ENCODE data around the gene SRP72.

- TF ChIP-seq, protein P1, sequence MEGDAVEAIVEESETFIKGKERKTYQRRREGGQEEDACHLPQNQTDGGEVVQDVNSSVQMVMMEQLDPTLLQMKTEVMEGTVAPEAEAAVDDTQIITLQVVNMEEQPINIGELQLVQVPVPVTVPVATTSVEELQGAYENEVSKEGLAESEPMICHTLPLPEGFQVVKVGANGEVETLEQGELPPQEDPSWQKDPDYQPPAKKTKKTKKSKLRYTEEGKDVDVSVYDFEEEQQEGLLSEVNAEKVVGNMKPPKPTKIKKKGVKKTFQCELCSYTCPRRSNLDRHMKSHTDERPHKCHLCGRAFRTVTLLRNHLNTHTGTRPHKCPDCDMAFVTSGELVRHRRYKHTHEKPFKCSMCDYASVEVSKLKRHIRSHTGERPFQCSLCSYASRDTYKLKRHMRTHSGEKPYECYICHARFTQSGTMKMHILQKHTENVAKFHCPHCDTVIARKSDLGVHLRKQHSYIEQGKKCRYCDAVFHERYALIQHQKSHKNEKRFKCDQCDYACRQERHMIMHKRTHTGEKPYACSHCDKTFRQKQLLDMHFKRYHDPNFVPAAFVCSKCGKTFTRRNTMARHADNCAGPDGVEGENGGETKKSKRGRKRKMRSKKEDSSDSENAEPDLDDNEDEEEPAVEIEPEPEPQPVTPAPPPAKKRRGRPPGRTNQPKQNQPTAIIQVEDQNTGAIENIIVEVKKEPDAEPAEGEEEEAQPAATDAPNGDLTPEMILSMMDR (IDR thresholded peaks at IDR 0.05) = no peak
- no peak for TF ChIP-seq POLR2A (IDR thresholded peaks at IDR 0.05)
These were observed 28.8 kb downstream of the SRP72 start for GRCh38 chr4:56496241-56496640.

Data from vagina (tissue), 2 donors.